Fibroblast of the aortic adventitia (primary cell): Measurements from ENCODE around the gene SLC44A4. TPM values are rescaled to one million over a fixed set of nuclear protein-coding genes. Genes with fewer than 3 reads are reported as not detected.
A peak's percentile ranks its signal among the peaks of the same experiment; 100 is the strongest.
"Not testable (repeated sequence)": the region's sequence is repeated elsewhere in the genome, so short reads cannot be mapped to it uniquely, and the experiment has no call there.

ENCODE experiments used
- DNase-seq: peaks from one replicate; pipeline ENCODE4 v3.0.0-alpha.2; 2010; ENCODE audit warnings: low read depth
- H3K4me3 ChIP-seq: 2 replicates; pipeline ENCODE4 v1.5.1; 2011; ENCODE audit warnings: low read depth, mild to moderate bottlenecking, control low read depth, low read length, moderate library complexity
- total RNA-seq: library from RNA; depleted of rRNA; stranded (reverse); fragments of >200 nt; gene quantifications from 2 replicates; pipeline ENCODE4 v1.2.3, GENCODE V29; 2012; ENCODE audit warnings: low replicate concordance
- TF ChIP-seq, protein P1 (sequence below): IDR thresholded peaks from 2 replicates; pipeline ENCODE4 v1.5.1; 2011; ENCODE audit warnings: mild to moderate bottlenecking, low read length, control low read depth, inconsistent platforms; ENCODE audit not compliant: insufficient read depth

SLC44A4 gene
- total RNA-seq, 1 donor, result 0.27 TPM

DNA sequence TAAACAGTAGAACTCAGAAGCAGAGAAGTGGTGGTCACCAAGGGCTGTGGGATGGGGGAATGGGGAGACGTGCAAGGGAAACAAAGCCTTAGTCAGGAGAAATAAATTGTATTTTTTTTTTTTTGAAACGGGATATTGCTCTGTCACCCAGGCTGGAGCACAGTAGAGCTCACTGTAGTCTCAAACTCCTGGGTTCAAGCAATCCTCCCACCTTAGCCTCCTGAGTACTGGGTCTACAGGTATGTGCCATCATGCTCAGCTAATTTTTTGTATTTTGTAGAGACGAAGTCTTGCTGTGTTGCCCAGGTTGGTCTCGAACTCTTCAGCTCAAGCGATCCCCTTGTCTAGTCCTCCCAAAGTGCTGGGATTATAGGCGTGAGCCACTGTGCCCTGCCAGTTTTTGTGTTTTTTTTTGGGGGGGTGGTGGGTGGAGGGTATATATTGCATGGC lies 47.9 kb downstream of the SLC44A4 start:
- peak overlapping the region; percentile 85 for H3K4me3 ChIP-seq
- TF ChIP-seq, protein P1, sequence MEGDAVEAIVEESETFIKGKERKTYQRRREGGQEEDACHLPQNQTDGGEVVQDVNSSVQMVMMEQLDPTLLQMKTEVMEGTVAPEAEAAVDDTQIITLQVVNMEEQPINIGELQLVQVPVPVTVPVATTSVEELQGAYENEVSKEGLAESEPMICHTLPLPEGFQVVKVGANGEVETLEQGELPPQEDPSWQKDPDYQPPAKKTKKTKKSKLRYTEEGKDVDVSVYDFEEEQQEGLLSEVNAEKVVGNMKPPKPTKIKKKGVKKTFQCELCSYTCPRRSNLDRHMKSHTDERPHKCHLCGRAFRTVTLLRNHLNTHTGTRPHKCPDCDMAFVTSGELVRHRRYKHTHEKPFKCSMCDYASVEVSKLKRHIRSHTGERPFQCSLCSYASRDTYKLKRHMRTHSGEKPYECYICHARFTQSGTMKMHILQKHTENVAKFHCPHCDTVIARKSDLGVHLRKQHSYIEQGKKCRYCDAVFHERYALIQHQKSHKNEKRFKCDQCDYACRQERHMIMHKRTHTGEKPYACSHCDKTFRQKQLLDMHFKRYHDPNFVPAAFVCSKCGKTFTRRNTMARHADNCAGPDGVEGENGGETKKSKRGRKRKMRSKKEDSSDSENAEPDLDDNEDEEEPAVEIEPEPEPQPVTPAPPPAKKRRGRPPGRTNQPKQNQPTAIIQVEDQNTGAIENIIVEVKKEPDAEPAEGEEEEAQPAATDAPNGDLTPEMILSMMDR, result no peak
- DNase-seq, result no peak

DNA sequence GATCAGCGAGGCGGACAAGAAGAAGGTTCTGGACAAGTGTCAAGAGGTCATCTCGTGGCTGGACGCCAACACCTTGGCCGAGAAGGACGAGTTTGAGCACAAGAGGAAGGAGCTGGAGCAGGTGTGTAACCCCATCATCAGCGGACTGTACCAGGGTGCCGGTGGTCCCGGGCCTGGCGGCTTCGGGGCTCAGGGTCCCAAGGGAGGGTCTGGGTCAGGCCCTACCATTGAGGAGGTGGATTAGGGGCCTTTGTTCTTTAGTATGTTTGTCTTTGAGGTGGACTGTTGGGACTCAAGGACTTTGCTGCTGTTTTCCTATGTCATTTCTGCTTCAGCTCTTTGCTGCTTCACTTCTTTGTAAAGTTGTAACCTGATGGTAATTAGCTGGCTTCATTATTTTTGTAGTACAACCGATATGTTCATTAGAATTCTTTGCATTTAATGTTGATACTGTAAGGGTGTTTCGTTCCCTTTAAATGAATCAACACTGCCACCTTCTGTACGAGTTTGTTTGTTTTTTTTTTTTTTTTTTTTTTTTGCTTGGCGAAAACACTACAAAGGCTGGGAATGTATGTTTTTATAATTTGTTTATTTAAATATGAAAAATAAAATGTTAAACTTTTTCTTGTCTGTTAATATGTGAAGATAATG lies 49.0 kb downstream of the SLC44A4 start:
- peak; percentile 75 for DNase-seq
- TF ChIP-seq, protein P1, result peak; percentile 31
- H3K4me3 ChIP-seq, result peak overlapping the region; percentile 85

DNA sequence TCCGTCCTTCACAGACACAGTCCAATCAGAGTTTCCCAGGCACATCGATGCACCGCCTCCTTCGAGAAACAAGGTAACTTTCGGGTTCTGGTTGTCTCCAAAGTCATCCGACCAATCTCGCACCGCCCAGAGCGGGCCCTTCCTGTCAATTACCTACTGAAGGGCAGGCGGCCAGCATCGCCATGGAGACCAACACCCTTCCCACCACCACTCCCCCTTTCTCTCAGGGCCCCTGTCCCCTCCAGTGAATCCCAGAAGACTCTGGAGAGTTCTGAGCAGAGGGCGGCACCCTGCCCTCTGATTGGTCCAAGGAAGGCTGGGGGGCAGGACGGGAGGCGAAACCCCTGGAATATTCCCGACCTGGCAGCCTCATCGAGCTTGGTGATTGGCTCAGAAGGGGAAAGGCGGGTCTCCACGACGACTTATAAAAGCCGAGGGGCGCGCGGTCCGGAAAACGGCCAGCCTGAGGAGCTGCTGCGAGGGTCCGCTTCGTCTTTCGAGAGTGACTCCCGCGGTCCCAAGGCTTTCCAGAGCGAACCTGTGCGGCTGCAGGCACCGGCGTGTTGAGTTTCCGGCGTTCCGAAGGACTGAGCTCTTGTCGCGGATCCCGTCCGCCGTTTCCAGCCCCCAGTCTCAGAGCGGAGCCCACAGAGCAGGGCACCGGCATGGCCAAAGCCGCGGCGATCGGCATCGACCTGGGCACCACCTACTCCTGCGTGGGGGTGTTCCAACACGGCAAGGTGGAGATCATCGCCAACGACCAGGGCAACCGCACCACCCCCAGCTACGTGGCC lies 51.3 kb downstream of the SLC44A4 start, which contains the start of gene HSPA1B:
HSPA1B (plus strand) TSS at position 453 of the 794 bp plus-strand sequence; CDS start at position 666, 213 bp downstream.
- H3K4me3 ChIP-seq, result peak within 1 kb of the TSS; percentile 87
- TF ChIP-seq, protein P1, result no peak
- peak; percentile 100 for DNase-seq

DNA sequence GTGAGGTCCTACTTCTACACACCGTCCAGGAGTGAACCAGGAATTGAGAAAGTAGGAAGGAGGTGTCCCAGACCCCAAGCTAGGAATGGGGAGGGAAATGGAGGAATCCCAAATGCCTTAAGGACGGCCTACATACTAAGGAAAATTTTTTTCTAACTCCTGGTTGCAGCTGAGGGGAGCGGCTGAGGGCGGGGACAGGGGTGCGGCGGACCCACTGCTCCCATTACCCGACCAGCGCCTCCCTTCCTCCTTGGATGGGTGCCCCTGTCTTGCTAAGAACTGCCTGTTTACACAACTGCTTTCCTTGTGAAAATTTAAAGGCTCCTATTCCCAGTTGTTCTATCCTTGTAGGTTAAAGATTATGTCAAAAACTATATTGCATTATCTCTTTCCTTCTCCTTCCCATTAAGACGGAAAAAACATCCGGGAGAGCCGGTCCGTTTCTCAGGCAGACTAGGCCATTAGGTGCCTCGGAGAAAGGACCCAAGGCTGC lies 52.0 kb downstream of the SLC44A4 start:
- TF ChIP-seq, protein P1, result no peak
- peak overlapping the region; percentile 69 for H3K4me3 ChIP-seq
- peak; percentile 96 for DNase-seq

DNA sequence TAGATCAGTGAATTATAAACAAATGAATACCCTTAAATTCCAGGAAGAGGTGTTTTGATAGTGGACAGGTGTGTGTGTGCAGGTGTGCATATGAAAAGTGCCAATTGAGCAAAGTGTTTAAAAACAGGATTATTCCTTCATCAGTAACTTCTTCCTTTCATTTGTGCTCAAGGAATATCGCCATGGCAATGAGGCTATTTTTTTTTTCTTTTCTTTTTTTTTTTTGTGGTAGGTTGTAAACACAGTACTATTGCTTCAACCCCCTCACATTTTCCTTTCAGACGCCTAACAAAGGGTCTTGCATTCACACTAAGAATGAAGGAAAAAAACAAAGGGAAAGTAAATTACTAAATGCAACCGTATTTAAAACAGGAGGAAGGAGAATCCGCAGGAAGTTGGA lies 53.2 kb downstream of the SLC44A4 start:
- no peak for DNase-seq
- no peak overlapping the region for H3K4me3 ChIP-seq
- TF ChIP-seq, protein P1, result no peak

DNA sequence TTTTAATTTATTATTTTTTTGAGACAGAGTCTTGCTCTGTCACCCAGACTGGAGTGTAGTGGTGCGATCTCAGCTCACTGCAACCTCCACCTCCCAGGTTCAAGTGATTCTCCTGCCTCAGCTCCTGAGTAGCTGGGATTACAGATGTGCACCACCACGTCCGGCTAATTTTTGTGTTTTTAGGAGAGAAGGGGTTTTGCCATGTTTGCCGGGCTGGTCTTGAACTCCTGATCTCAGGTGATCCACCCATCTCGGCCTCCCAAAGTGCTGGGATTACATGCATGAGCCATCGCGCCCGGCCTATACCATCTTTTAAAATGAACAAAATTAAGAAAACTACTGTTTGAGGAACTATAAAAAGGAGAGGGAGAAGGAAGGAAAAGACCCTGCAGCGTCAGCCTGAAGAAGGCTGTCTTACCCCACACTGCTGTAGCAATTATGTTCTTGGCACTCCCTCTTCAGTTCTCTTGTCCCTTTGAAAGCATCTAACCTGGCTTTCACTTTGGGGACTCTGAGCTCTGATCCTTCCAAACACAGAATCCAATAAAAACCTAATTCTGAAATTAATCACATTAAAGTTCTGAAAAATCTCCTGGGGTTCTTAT lies 55.1 kb downstream of the SLC44A4 start:
- not testable (repeated sequence) for H3K4me3 ChIP-seq, DNase-seq
